Measurements from ENCODE around the gene MACROH2A1. TPM values are rescaled to one million over a fixed set of nuclear protein-coding genes. Genes with fewer than 3 reads are reported as not detected.
"Not testable (repeated sequence)": the region's sequence is repeated elsewhere in the genome, so short reads cannot be mapped to it uniquely, and the experiment has no call there.

The MACROH2A1 gene
- total RNA-seq, 1 donor from 2014 or later = 123 TPM

DNA sequence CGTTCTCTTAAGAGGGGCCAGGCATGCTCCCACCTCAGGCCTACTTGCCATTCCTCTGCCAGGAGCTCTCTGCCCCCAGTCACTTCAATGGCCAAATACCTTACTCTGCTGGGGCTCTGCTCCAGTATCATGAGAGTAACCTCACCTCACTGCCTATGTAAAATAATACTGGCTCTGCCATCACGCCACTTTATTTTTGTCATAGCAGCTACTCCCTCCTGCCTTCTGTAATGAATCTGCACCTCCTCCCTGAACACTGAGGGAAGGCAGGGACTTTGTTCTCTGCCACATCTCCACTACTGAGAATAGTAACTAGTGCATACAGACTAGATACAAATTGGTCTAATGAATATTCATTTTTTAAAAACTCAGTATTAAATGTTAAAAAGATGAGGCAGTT lies 33.8 kb downstream of the MACROH2A1 start:
- DNase-seq (ENCODE audit: extremely low spot score, unreplicated experiment) = no peak
- no peak overlapping the region for H3K4me3 Mint-ChIP-seq (ENCODE audit: unreplicated experiment)
- H3K27me3 Mint-ChIP-seq (ENCODE audit: unreplicated experiment) = no peaks in the 10 kb centered on the region
- H3K36me3 Mint-ChIP-seq (ENCODE audit: unreplicated experiment) = peaks cover 20% of the 10 kb centered on the region
- no peak overlapping the region for H3K27ac Mint-ChIP-seq (ENCODE audit: unreplicated experiment)
- TF ChIP-seq, protein P1, sequence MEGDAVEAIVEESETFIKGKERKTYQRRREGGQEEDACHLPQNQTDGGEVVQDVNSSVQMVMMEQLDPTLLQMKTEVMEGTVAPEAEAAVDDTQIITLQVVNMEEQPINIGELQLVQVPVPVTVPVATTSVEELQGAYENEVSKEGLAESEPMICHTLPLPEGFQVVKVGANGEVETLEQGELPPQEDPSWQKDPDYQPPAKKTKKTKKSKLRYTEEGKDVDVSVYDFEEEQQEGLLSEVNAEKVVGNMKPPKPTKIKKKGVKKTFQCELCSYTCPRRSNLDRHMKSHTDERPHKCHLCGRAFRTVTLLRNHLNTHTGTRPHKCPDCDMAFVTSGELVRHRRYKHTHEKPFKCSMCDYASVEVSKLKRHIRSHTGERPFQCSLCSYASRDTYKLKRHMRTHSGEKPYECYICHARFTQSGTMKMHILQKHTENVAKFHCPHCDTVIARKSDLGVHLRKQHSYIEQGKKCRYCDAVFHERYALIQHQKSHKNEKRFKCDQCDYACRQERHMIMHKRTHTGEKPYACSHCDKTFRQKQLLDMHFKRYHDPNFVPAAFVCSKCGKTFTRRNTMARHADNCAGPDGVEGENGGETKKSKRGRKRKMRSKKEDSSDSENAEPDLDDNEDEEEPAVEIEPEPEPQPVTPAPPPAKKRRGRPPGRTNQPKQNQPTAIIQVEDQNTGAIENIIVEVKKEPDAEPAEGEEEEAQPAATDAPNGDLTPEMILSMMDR (IDR thresholded peaks at IDR 0.05) = no peak
- H3K4me1 Mint-ChIP-seq (ENCODE audit: unreplicated experiment) = peaks cover 4% of the 10 kb centered on the region
- H3K9me3 Mint-ChIP-seq (ENCODE audit: unreplicated experiment) = no peaks in the 10 kb centered on the region

DNA sequence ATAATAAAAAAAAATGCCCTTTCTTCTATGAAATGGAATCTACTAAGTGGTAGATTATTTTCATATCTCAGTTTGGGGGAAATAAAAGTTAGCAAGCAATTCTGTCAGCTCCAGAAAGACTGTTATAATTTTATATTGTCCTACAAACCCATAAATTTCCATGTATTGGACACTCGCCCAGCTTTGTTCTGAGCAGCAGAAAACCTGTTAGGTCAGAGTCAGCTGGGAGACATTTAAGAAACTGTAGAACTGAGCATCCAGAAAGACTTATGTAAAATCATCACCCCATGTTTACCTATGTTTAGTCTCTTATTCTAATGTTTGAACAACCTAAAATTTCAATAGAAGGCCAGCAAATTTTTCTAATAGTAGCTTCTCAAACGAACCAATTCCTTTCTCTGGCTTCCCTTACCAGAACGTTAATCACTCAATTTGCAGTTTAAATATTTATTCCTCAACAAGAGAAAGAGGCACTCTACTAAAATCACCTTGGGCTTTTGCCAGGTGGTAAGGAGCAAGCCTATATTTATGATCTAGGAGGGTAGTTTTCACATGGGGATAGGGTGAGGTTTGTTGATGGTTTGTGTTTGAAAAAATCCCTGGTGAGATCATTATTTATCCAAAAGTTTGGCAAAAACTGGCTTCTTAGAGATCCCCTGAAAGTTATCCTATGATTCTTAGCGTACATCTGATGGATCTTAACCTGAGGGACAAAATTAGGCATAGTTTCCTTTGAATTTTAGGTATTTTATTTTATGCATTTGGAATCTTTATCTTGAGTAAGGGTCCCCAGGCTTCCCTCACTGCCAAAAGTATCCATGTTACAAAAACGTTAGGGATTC lies 34.4 kb downstream of the MACROH2A1 start:
- no peak overlapping the region for H3K27ac Mint-ChIP-seq (ENCODE audit: unreplicated experiment)
- peaks cover 4% of the 10 kb centered on the region for H3K4me1 Mint-ChIP-seq (ENCODE audit: unreplicated experiment)
- no peak for DNase-seq (ENCODE audit: extremely low spot score, unreplicated experiment)
- H3K4me3 Mint-ChIP-seq (ENCODE audit: unreplicated experiment) = no peak overlapping the region
- no peaks in the 10 kb centered on the region for H3K9me3 Mint-ChIP-seq (ENCODE audit: unreplicated experiment)
- peaks cover 17% of the 10 kb centered on the region for H3K36me3 Mint-ChIP-seq (ENCODE audit: unreplicated experiment)
- H3K27me3 Mint-ChIP-seq (ENCODE audit: unreplicated experiment) = no peaks in the 10 kb centered on the region
- TF ChIP-seq, protein P1 (IDR thresholded peaks at IDR 0.05) = no peak

DNA sequence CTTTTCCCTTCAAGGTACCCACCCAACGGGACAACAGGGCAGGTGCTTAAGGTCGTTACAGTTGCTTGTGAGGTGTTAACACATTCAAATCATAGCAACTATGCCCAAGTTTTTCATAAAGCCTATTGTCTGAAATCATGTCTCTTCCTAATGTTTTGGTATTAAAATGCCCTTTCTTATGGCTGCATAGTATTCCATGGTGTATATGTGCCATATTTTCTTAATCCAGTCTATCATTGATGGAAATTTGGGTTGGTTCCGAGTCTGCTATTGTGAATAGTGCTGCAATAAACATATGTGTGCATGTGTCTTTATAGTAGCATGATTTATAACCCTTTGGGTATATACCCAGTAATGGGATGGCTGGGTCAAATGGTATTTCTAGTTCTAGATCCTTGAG lies 35.7 kb downstream of the MACROH2A1 start:
- not testable (repeated sequence) for H3K27ac Mint-ChIP-seq (ENCODE audit: unreplicated experiment); H3K4me1 Mint-ChIP-seq (ENCODE audit: unreplicated experiment); H3K9me3 Mint-ChIP-seq (ENCODE audit: unreplicated experiment); DNase-seq (ENCODE audit: extremely low spot score, unreplicated experiment); H3K27me3 Mint-ChIP-seq (ENCODE audit: unreplicated experiment); H3K4me3 Mint-ChIP-seq (ENCODE audit: unreplicated experiment)
- H3K36me3 Mint-ChIP-seq (ENCODE audit: unreplicated experiment) = peaks cover 17% of the 10 kb centered on the region

DNA sequence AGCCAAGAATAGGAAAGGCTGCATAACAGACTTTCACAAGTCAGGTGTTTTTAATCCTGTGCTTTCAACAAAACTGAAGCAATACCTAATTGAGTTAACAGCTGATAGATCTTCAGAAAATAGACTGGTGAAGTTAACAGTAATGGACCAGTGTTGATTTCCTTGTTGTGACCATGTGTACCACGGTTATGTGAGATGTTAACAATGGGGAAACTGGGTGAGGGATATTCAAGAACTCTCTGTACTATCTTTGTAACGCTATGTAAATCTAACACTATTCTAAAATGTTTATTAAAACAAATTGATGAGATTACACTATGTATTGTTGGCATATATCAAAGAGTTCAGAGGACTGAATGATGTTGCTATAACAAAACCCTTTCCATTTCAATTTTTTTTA lies 36.9 kb downstream of the MACROH2A1 start:
- no peaks in the 10 kb centered on the region for H3K9me3 Mint-ChIP-seq (ENCODE audit: unreplicated experiment)
- no peak for DNase-seq (ENCODE audit: extremely low spot score, unreplicated experiment)
- TF ChIP-seq, protein P1 (IDR thresholded peaks at IDR 0.05) = no peak
- no peak overlapping the region for H3K4me3 Mint-ChIP-seq (ENCODE audit: unreplicated experiment)
- peaks cover 17% of the 10 kb centered on the region for H3K36me3 Mint-ChIP-seq (ENCODE audit: unreplicated experiment)
- peaks cover 6% of the 10 kb centered on the region for H3K4me1 Mint-ChIP-seq (ENCODE audit: unreplicated experiment)
- no peaks in the 10 kb centered on the region for H3K27me3 Mint-ChIP-seq (ENCODE audit: unreplicated experiment)
- H3K27ac Mint-ChIP-seq (ENCODE audit: unreplicated experiment) = no peak overlapping the region

DNA sequence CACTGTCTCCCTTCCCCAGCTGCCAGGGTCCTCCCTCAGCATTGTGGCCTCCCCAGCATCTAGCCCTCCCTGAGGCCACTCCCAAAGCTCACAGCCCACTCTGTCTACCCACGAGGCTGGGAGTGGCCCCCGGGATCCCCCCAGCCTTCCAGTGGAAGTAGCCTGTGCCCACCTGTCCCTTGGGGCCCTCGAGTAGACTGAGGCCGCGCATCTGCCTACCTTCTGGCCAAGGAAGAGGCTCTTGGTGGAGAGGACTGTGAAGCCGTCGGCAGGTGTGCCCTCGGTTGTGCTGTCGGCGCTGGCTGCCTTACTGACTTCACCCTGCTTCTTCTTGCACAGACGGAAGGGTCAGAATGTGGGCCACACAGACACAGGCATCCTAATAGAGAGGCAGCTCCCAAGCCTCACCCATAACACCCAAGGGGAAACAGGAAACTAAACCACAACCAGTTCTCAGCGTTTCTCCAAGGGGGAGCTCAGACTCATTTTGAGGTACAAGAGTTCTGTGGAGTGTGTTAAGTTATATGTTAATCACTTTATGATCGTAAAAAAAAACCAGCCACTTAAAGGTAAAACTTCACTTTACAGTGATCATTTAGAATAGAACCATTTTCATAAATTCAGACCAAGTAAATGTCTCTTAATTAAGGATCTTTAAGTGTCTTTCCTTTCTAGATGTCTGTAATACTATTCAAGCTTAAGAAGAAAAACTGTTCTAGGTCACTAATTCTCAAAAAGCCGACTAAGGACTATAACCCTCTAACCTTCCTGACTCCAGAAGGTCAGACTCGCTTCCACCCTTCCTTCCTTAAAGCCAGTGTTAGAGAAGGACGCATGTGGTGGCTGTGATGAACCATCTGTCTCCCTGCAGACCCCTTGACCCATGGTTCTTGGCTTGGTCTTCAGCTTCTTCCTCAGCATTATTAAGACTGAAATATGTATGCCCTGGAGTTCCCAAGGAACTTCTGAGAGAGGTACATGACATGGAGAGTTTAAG lies 38.5 kb downstream of the MACROH2A1 start:
- Mint-ChIP-seq H3K9me3 (ENCODE audit: unreplicated experiment) (no peaks in the 10 kb centered on the region), H3K27me3 (ENCODE audit: unreplicated experiment) (no peaks in the 10 kb centered on the region), H3K27ac (ENCODE audit: unreplicated experiment) (no peak overlapping the region), H3K36me3 (ENCODE audit: unreplicated experiment) (peaks cover 16% of the 10 kb centered on the region), H3K4me3 (ENCODE audit: unreplicated experiment) (no peak overlapping the region), H3K4me1 (ENCODE audit: unreplicated experiment) (peaks cover 20% of the 10 kb centered on the region)
- no peak for DNase-seq (ENCODE audit: extremely low spot score, unreplicated experiment)
- TF ChIP-seq, protein P1 (IDR thresholded peaks at IDR 0.05) = no peak
